CD4-positive, alpha-beta T cell treated with Interleukin-21 for 1 hour (primary cell): ENCODE results near the gene COL12A1.

Experiments used
- DNase-seq: peaks from one replicate; pipeline ENCODE4 v3.0.0-alpha.2; 2020

The COL12A1 gene

DNA sequence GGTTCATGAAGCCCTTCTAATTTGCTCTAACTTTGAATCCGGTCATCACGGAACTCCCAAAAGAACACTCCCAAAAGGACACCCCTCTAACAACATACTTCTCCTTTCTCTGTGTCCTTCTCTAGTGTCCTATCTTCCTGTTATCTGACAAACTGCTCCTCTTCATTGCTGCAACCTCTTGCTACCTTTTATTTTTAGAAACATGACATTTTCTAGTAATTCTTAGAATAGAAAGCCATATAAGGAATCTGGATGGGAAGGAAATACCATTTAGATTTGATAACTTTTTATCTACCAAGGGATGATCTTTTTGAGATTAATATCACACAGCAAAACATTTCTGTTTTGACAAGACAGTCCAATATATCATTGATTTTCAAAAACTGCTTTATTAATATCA, 63.1 kb downstream of the COL12A1 start:
- DNase-seq, result no peak

- no peak for DNase-seq
These were observed 70.0 kb downstream of the COL12A1 start for GRCh38 chr6:75135876-75136275.

DNA sequence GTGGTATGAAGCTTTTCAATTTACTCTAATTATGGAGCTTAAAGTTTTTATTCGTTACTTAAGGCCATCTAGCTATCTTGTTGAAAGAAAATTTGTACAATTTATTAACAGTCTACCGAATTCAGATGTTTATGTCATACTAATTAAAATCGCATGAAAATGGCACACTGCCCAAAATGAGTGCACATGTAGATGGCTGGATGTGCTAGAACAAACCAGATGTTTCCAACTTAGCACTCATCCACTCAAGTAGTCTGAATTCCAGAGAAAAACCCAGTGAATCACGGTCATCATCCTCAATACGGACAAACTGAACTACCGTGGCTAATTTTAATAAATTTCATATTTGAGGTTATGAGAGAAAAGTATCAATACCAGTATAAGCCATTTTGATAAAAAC, 70.4 kb downstream of the COL12A1 start:
- no peak for DNase-seq

GRCh38 chr6:75130784-75131183, 75.1 kb downstream of the COL12A1 start:
- no peak for DNase-seq

GRCh38 chr6:75128878-75129570, 76.8 kb downstream of the COL12A1 start:
- no peak for DNase-seq

DNA sequence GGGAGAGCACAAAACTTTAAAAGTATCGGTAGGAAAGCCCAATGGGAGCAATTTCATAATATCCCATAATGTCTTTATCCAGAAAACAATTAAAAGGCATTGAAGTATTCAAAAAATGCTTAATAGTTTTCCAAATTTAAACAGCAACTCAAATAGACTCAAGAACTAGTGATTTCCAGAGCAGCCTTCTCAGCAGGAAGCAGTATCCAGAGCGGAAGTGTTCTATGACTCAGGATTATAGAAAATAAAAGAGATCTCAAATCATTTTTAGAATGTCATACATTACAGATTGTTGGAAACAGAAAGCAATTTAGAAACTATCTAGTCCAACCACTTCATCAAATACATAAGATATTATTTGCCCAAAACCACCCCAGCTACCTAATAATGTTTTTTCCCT, 79.3 kb downstream of the COL12A1 start:
- no peak for DNase-seq

DNA sequence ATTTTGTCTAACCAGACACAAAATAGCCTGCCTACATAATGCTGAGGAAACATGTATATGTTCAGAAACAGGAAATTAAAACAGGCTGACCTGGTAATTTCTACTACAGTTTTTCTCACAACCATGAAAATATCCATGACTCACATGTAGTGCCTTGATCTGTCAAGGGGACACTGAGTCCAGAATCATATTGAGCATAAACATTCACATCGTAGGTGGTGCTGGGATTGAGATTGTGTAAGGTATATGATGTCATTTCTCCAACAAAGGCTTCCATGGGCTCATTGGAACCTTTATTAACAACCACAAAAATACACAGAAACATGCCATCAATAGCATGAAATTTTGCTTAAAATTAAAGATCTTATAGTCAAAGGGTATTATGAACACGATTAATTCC, 80.9 kb downstream of the COL12A1 start:
- DNase-seq, result no peak

GRCh38 chr6:75124085-75124484, 81.8 kb downstream of the COL12A1 start:
- no peak for DNase-seq

GRCh38 chr6:75118925-75119515, 86.8 kb downstream of the COL12A1 start:
- no peak for DNase-seq

- DNase-seq, result no peak
These were observed 88.2 kb downstream of the COL12A1 start for GRCh38 chr6:75117701-75118100.

- DNase-seq, result no peak
These were observed 88.9 kb downstream of the COL12A1 start for GRCh38 chr6:75116946-75117345.

DNA sequence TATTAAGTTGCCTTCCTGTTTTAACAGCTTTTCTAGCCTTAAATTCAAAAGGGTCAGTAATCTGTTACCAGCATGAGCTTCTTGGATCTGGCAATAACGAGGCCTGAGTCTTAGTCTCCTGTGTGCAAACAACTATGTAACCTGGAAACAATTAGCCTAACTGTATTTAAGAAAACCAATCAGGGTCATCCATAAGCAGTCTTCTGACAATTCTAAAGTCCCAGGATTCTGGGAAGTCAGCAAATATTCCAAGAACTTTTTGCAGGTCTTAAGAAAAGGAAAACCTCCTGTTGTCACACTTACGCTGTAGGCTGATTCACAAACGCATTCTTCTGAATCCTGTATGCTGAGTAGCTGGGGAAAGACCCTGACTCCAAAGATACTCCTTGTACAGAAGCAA, 90.4 kb downstream of the COL12A1 start:
- DNase-seq, result no peak

DNA sequence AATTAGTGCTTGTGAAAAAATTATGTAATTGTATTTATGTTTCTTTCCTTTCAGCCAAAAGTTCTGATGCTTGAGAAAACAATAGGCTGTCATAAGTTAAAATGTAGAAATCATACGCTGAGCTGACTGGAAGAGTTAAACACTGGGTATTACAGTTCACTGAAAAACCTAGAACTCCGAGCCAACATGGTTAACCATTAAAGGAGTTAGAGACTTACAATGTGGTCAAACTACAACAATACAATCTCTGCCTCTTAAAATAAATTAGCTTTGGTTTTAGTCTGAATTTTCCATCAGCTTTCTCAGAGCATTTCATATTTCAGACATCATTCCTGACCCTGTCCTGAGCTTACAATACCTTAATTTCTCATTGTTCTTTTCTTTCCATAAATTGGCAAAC, 91.0 kb downstream of the COL12A1 start:
- no peak for DNase-seq

DNA sequence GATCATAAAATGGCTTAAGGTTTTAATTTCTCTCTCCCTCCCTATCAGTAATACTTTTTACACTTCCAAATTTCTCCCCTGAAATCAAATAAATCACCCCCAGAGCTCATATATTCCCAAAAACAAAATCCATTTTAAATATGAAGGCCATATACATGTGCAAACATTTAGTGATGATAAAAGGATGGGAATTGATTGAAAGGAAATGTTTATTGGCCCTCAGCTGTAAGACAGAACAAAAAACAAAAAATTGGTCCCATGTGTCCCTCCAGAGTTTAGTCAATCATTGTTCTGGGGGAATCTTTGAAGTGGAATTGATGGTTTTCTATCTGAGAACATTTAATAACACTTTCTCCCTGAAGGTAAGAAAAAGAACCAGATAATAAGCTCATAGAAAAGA, 91.7 kb downstream of the COL12A1 start:
- DNase-seq, result no peak

DNA sequence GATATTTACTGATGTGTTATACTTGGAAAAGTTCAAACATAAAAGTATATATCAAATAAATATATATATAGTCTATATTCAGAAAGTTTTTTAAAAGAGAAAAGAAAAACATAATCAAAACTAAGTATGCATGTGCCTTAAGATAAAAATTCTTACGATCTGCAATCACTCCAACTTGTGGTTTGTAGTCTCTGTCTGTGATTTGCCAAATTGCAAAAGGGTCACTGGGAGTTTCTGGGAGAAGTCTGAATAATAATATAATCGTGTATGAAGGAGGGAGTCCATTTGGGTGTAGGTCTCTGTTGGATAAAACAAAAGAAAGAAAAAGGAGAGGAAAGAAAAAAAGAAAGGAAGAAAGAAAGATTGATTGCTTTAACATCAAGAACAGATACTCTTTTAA, 92.4 kb downstream of the COL12A1 start:
- DNase-seq, result no peak

GRCh38 chr6:75109765-75110164, 96.1 kb downstream of the COL12A1 start:
- no peak for DNase-seq

DNA sequence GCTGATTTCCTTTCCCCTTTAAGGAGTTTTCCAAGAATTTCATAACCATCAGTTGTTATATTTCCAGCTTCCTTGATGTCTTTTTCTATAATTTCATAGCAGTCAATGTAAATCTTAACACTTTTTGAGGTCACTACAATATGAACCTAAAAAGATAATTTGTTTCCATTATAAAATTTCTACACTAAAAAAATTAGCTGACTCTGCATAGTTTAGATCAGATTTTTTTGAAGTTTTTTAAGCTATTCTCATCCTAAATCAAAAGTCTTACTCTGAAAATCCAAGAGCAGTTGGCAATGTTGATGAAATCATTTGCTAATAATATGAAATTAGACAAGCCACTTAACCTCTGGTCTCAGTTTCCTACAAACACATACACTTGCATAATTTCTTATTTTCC, 96.8 kb downstream of the COL12A1 start:
- DNase-seq, result no peak

- DNase-seq, result no peak
These were observed 97.4 kb downstream of the COL12A1 start for GRCh38 chr6:75108333-75108974.

GRCh38 chr6:75107913-75108312, 97.9 kb downstream of the COL12A1 start:
- no peak for DNase-seq

- no peak for DNase-seq
These were observed 99.4 kb downstream of the COL12A1 start for GRCh38 chr6:75106426-75106825.

GRCh38 chr6:75103431-75103830, 102.4 kb downstream of the COL12A1 start:
- no peak for DNase-seq

GRCh38 chr6:75102301-75102700, 103.6 kb downstream of the COL12A1 start:
- DNase-seq, result no peak

DNA sequence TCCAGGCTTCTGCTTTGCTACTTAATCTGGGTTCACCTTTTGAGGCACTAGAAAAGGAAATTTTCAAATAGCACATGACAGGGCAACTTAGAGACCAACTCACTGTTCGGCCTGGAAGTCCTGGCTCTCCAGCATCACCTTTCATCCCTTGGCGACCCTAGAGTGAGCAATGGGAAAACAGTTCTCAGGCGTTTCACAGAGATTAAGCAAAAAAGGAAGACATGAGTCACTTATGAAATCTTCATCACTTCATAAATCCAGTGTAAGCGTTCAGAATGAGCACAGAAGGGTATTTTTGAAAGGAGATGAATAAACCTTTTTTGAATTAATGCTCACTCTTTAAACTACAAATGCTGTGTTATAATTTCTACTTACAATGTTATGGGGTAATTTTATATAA, 104.0 kb downstream of the COL12A1 start:
- DNase-seq, result no peak

GRCh38 chr6:75098709-75099108, 107.1 kb downstream of the COL12A1 start:
- no peak for DNase-seq

- DNase-seq, result no peak
These were observed 108.9 kb downstream of the COL12A1 start for GRCh38 chr6:75096966-75097365.
